T-helper 9 cell (primary cell): ENCODE results near the gene AP1M2.
"Not testable (repeated sequence)": the region's sequence is repeated elsewhere in the genome, so short reads cannot be mapped to it uniquely, and the experiment has no call there.

Source experiments
- DNase-seq: peaks from one replicate; pipeline ENCODE4 v3.0.0-alpha.2; 2020

The AP1M2 gene

GRCh38 chr19:10535613-10536012, 51.5 kb downstream of the AP1M2 start:
- no peak for DNase-seq

- no peak for DNase-seq
Measured at GRCh38 chr19:10533646-10534386, 53.3 kb downstream of the AP1M2 start.

GRCh38 chr19:10532457-10532856, 54.7 kb downstream of the AP1M2 start:
- DNase-seq, result no peak

GRCh38 chr19:10526887-10527286, 60.2 kb downstream of the AP1M2 start:
- DNase-seq, result not testable (repeated sequence)

- no peak for DNase-seq
Measured at GRCh38 chr19:10525636-10526035, 61.5 kb downstream of the AP1M2 start.

GRCh38 chr19:10523135-10523636, 63.9 kb downstream of the AP1M2 start:
- DNase-seq, result no peak
